GM12878 (cell line): ENCODE results near the gene PTP4A1. TPM values are rescaled to one million over a fixed set of nuclear protein-coding genes. Genes with fewer than 3 reads are reported as not detected.

ENCODE experiments used
- ATAC-seq: fragments of 200-7000 bp; cut with Tn5 transposase; 3 replicates; pipeline ENCODE4 v1.9.1; 2020; ENCODE audit warnings: mild to moderate bottlenecking, moderate library complexity
- BruUV-seq: library from RNA; stranded (reverse); fragments of 400-500 nt; replicated peaks from 2 replicates; lab custom pipeline; 2021; lab: Mats Ljungman, UMichigan
- CTCF ChIA-PET: fragments of 300-600 bp; sonication (Branson Sonifier 250); formaldehyde crosslinking; extraction: SDS; loops from one replicate; lab custom pipeline; 2021; ENCODE audit warnings: inconsistent platforms; lab: Yijun Ruan, JAX
- POLR2A ChIA-PET: fragments of 350-600 bp; formaldehyde crosslinking; extraction: SDS; loops from one replicate; lab custom pipeline; 2021; ENCODE audit warnings: inconsistent platforms; lab: Charles Lee
- RAD21 ChIA-PET: fragments of 300-600 bp; sonication (Branson Sonifier 250); formaldehyde crosslinking; loops from one replicate; lab custom pipeline; 2023; ENCODE audit warnings: antibody characterized with exemption; ENCODE audit not compliant: unreplicated experiment; lab: Charles Lee
- SMC1A ChIA-PET: fragments of 300-600 bp; sonication (Branson Sonifier 250); formaldehyde crosslinking; loops from one replicate; lab custom pipeline; 2023; ENCODE audit not compliant: unreplicated experiment, uncharacterized antibody; lab: Charles Lee
- DNase-seq: peaks from one replicate; pipeline ENCODE4 v3.0.0-alpha.2; 2011; ENCODE audit warnings: low read depth, low spot score
- FAIRE-seq: peaks from 3 replicates; lab custom pipeline; 2011; peaks lifted over from hg19 to GRCh38; lab: Jason Lieb, UNC
- H2AFZ ChIP-seq: 2 replicates; pipeline ENCODE4 v1.6.0; 2011; ENCODE audit warnings: low read depth, low read length, control low read depth; ENCODE audit not compliant: control insufficient read depth
- H3K27ac ChIP-seq: 2 replicates; pipeline ENCODE4 v1.5.1; 2011; ENCODE audit warnings: control low read depth; ENCODE audit not compliant: control insufficient read depth, insufficient read depth
- H3K27me3 ChIP-seq, 2 experiments: replicated peaks in 1 of 2; 2 replicates each; pipeline versions ENCODE4 v1.6.0 to v1.6.1; 2011; ENCODE audit warnings: low read length in 1 of 2; ENCODE audit not compliant: control insufficient read depth in 2 of 2, insufficient read depth in 2 of 2
- H3K36me3 ChIP-seq, 2 experiments: 2 replicates each; pipeline ENCODE4 v1.5.1; 2011; ENCODE audit warnings: low read length in 1 of 2; ENCODE audit not compliant: control insufficient read depth in 2 of 2, insufficient read depth in 2 of 2
- H3K4me1 ChIP-seq: 2 replicates; pipeline ENCODE4 v1.6.1; 2011; ENCODE audit warnings: mild to moderate bottlenecking, low read length, moderate library complexity, mixed read lengths; ENCODE audit not compliant: control insufficient read depth, insufficient read depth
- H3K4me2 ChIP-seq: 2 replicates; pipeline ENCODE4 v1.6.0; 2011; ENCODE audit warnings: control low read depth; ENCODE audit not compliant: control insufficient read depth, insufficient read depth
- H3K4me3 ChIP-seq: fragments of 200-600 bp; sonication (generic); 2 replicates; pipeline ENCODE4 v1.5.1; 2016
- H3K79me2 ChIP-seq: 2 replicates; pipeline ENCODE4 v1.6.0; 2011; ENCODE audit warnings: low read length; ENCODE audit not compliant: control insufficient read depth, insufficient read depth
- H3K9ac ChIP-seq: 2 replicates; pipeline ENCODE4 v1.8.0; 2011; ENCODE audit warnings: low read length, control low read depth, mixed read lengths; ENCODE audit not compliant: control insufficient read depth, insufficient read depth
- H3K9me3 ChIP-seq: replicated peaks from 3 replicates; pipeline ENCODE4 v1.5.1; 2011; ENCODE audit warnings: mild to moderate bottlenecking, low read length; ENCODE audit not compliant: control insufficient read depth, insufficient read depth
- H4K20me1 ChIP-seq: 2 replicates; pipeline ENCODE4 v1.6.0; 2011; ENCODE audit not compliant: control insufficient read depth, insufficient read depth
- ATF7 ChIP-seq: fragments of 450-650 bp; IDR thresholded peaks from 2 replicates; pipeline ENCODE4 v1.6.1; 2016; ENCODE audit warnings: low read depth, mild to moderate bottlenecking
- CREB1 ChIP-seq: IDR thresholded peaks from 2 replicates; pipeline ENCODE4 v1.6.1; 2012; ENCODE audit warnings: low read depth, mild to moderate bottlenecking, inconsistent platforms
- CREM ChIP-seq: IDR thresholded peaks from 2 replicates; pipeline ENCODE4 v1.6.1; 2014; ENCODE audit warnings: antibody characterized with exemption, low read depth
- GABPA ChIP-seq: IDR thresholded peaks from 2 replicates; pipeline ENCODE4 v1.6.1; 2014; ENCODE audit warnings: antibody characterized with exemption, low read depth, mild to moderate bottlenecking, inconsistent platforms
- SMARCA5 ChIP-seq: fragments of 450-650 bp; IDR thresholded peaks from 2 replicates; pipeline ENCODE4 v1.6.1; 2017; ENCODE audit warnings: mild to moderate bottlenecking
- SRF ChIP-seq, 2 experiments: IDR thresholded peaks; 2 replicates each; pipeline ENCODE4 v1.6.1; 2011; ENCODE audit warnings: low read depth in 2 of 2, low read length in 2 of 2, mild to moderate bottlenecking in 1 of 2, moderate library complexity in 1 of 2
- STAT1 ChIP-seq: fragments of 450-650 bp; conservative IDR thresholded peaks from 2 replicates; pipeline ENCODE4 v1.6.1; 2014; ENCODE audit warnings: antibody characterized with exemption, mild to moderate bottlenecking
- in situ Hi-C: fragments of 300-500 bp; cut with MboI; formaldehyde crosslinking; loops from 9 replicates; pipeline ENCODE4 v1.14.3; 2018; ENCODE audit warnings: mixed read lengths
- intact Hi-C: fragments of 100-400 bp; cut with micrococcal nuclease; formaldehyde crosslinking; loops from one replicate; pipeline ENCODE4 v1.14.2; 2022; ENCODE audit not compliant: unreplicated experiment
- polyA plus RNA-seq, 11 experiments: library from polyadenylated mRNA; depleted of rRNA in 4 of 11; unstranded in 6 of 11; stranded (reverse) in 5 of 11; fragments of >200 nt; fragmentation: Nextera tagmentation in 4 of 11; fragmentation: Illumina TruSeq in 1 of 11; extraction: Ambion mirVana in 4 of 11; extraction: Trizol in 1 of 11; gene quantifications; 1 replicate in 1 of 11; 2 replicates in 10 of 11; pipeline versions ENCODE4 v1.2.1 to v1.2.3, GENCODE V29; 2011 to 2016; ENCODE audit warnings: inconsistent platforms in 2 of 11, missing spikeins in 2 of 11, low read depth in 1 of 11
- total RNA-seq, 4 experiments: library from RNA; depleted of rRNA in 3 of 4; stranded (reverse); fragments of >200 nt in 3 of 4; fragmentation: Illumina TruSeq in 1 of 4; extraction: Trizol in 1 of 4; gene quantifications; 2 replicates each; pipeline versions ENCODE4 v1.2.1 to v1.2.3, GENCODE V29; 2013 to 2021

Gene PTP4A1
- total and polyA plus RNA-seq, 10 of the 15 experiments (the other 5 are each of a cell fraction or from before 2014, with no cell fraction given), result 8.5 to 190 (median 46.4) TPM; not detected in 2

DNA sequence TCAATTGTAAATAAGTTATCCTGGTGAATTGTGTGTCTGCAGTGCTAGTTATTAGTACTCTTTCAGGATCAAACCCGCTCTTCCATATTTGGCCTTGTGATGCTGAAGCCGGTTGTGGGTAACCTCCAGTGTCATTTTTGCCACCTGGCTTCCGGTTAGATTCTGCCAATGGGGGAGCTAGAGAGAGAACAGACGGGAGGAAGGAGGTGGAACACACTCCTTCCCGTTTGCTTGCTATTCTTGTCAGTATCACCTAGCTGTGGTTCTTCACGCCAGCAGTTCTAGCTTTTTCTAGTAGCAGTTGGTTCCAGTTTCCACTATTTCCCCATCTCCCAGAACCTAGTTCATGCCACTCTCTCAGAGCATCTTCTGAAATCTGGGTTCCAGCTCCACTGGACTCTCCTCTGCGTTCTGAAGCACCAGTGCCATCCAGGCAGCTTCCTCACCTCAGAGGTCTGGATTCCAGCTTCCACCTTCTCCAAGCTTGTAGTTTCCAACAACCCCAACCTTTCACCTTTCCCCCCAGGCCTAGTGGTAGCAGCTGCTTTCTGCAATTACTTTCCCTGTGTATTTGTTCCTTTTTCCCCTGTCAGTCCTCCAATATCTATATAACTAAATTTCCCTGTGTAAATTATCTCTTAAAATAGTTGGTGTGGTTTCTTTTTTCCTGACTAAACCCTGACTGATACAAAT, 46.9 kb upstream of the PTP4A1 start (continued):
- TF ChIP-seq CREM, result 0 out of 2 replicates have a peak, but pooled peaks have one; percentile 9
- TF ChIP-seq GABPA, result peak; percentile 70
- TF ChIP-seq, all 136 proteins: peak for 9

DNA sequence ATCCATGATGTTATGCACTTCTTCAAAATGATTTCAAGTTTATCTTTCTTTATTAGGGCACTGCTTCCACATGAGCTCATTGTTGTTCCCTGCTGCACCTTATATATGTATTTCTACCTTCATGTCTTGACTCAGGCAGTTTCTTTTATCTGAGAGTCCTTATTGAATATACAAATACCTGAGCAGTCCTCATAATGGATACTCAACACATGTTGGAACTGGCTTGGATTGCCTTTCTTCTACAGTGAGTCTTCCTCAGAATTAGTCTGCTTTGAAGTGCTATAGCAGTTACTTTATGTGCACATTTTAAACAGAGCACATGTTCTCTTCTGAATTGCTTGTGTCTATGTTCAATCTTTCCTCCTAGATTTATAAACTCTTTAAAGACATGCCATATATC, 45.3 kb upstream of the PTP4A1 start:
- POLR2A ChIA-PET, result no interaction called here
- no peaks in the 10 kb centered on the region for H3K79me2 ChIP-seq
- TF ChIP-seq SRF (IDR thresholded peaks at IDR 0.05; ENCODE audit: low read depth in 2 of 2, low read length in 2 of 2), result no peak
- TF ChIP-seq SMARCA5, result no peak
- TF ChIP-seq CREB1, result no peak
- TF ChIP-seq ATF7, result no peak
- no peak for TF ChIP-seq STAT1
- TF ChIP-seq, all 136 proteins: peak for 0
- Histone ChIP-seq H2AFZ (no peak overlapping the region), H3K9ac (no peak overlapping the region), H3K27me3 (no peaks in the 10 kb centered on the region), H3K4me2 (no peak overlapping the region), H3K9me3 (no peaks in the 10 kb centered on the region; the same call in 2 of the 3 replicates), H3K4me1 (peaks cover 21% of the 10 kb centered on the region), H3K27ac (no peak overlapping the region), H4K20me1 (no peaks in the 10 kb centered on the region), H3K4me3 (no peak overlapping the region), H3K36me3 (no peaks in the 10 kb centered on the region)
- DNase-seq (no peak), ATAC-seq (no peak), FAIRE-seq (no peak)
- no TSS peak for BruUV-seq
- in situ Hi-C loops, result no loop called here
- ChIA-PET CTCF (interaction anchor here (1.8 to 2.2 kb wide), 2 partner anchors 44 to 47 kb away, joined by 5 read pairs; no protein-coding TSS in a partner anchor), SMC1A (interaction anchor here (0.5 to 3.9 kb wide), 8 partner anchors 8 to 71 kb away, joined by 3 to 16 read pairs (median 4); no protein-coding TSS in a partner anchor), RAD21 (interaction anchor here (0.8 to 1.9 kb wide), 4 partner anchors 22 to 174 kb away, joined by 3 to 6 read pairs (median 3); no protein-coding TSS in a partner anchor)
- intact Hi-C loops, result no loop called here
